Neural cell (in vitro differentiated cells): ENCODE results near the gene LMLN.

Experiments used
- EP300 ChIP-seq: fragments of 450-650 bp; conservative IDR thresholded peaks from 2 replicates; pipeline ENCODE4 v1.6.1; 2014; ENCODE audit warnings: antibody characterized with exemption, mild to moderate bottlenecking, moderate library complexity; ENCODE audit not compliant: poor library complexity, severe bottlenecking
- TF ChIP-seq, protein P1 (sequence below): IDR thresholded peaks from 2 replicates; pipeline ENCODE4 v1.6.1; 2012; ENCODE audit warnings: borderline replicate concordance
- TF ChIP-seq, protein P2 (sequence below): fragments of 450-650 bp; IDR thresholded peaks from 2 replicates; pipeline ENCODE4 v1.5.1; 2014; ENCODE audit warnings: antibody characterized with exemption, mild to moderate bottlenecking, moderate library complexity; ENCODE audit not compliant: poor library complexity, severe bottlenecking

DNA sequence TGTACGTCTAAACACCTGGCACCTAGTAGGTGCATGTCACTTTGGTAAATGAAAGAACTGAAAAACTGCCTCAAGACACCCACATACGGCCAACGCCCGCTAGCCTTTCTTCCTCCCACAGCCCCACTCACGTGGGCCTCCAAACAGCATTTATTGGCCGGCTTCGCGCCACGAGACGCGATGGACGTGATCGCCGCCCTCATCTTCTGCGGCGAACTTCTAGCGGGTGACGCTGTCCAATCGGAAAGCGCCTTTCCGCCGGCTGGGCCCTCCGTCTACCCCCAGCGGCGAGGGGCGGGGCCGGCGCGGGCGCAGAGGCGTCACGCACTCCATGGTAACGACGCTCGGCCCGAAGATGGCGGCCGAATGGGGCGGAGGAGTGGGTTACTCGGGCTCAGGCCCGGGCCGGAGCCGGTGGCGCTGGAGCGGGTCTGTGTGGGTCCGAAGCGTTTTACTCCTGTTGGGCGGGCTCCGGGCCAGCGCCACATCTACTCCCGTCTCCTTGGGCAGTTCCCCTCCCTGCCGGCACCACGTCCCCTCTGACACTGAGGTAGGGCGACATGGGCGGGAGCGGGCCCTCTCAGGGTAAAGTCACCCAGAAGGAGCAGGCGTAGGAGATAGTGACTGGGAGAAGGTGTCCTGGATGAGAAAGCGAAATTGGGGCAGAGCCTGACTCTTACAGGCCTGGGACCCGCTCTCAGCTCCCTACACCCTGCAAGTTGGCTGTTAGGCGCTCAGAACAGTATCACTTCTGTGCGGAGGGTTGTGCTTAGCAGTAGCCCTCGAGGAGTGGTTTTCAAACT lies at the start of gene LMLN:
- TF ChIP-seq, protein P1, sequence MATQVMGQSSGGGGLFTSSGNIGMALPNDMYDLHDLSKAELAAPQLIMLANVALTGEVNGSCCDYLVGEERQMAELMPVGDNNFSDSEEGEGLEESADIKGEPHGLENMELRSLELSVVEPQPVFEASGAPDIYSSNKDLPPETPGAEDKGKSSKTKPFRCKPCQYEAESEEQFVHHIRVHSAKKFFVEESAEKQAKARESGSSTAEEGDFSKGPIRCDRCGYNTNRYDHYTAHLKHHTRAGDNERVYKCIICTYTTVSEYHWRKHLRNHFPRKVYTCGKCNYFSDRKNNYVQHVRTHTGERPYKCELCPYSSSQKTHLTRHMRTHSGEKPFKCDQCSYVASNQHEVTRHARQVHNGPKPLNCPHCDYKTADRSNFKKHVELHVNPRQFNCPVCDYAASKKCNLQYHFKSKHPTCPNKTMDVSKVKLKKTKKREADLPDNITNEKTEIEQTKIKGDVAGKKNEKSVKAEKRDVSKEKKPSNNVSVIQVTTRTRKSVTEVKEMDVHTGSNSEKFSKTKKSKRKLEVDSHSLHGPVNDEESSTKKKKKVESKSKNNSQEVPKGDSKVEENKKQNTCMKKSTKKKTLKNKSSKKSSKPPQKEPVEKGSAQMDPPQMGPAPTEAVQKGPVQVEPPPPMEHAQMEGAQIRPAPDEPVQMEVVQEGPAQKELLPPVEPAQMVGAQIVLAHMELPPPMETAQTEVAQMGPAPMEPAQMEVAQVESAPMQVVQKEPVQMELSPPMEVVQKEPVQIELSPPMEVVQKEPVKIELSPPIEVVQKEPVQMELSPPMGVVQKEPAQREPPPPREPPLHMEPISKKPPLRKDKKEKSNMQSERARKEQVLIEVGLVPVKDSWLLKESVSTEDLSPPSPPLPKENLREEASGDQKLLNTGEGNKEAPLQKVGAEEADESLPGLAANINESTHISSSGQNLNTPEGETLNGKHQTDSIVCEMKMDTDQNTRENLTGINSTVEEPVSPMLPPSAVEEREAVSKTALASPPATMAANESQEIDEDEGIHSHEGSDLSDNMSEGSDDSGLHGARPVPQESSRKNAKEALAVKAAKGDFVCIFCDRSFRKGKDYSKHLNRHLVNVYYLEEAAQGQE, result no peak
- TF ChIP-seq EP300, result peak; percentile 50
- TF ChIP-seq, protein P2, sequence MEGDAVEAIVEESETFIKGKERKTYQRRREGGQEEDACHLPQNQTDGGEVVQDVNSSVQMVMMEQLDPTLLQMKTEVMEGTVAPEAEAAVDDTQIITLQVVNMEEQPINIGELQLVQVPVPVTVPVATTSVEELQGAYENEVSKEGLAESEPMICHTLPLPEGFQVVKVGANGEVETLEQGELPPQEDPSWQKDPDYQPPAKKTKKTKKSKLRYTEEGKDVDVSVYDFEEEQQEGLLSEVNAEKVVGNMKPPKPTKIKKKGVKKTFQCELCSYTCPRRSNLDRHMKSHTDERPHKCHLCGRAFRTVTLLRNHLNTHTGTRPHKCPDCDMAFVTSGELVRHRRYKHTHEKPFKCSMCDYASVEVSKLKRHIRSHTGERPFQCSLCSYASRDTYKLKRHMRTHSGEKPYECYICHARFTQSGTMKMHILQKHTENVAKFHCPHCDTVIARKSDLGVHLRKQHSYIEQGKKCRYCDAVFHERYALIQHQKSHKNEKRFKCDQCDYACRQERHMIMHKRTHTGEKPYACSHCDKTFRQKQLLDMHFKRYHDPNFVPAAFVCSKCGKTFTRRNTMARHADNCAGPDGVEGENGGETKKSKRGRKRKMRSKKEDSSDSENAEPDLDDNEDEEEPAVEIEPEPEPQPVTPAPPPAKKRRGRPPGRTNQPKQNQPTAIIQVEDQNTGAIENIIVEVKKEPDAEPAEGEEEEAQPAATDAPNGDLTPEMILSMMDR, result peak; percentile 15
